H9 (cell line): ENCODE results near the gene SCUBE3. TPM values are rescaled to one million over a fixed set of nuclear protein-coding genes. Genes with fewer than 3 reads are reported as not detected.

Experiments
- DNase-seq: peaks from one replicate; pipeline ENCODE4 v3.0.0-alpha.2; 2017
- H2AFZ ChIP-seq: one replicate; pipeline ENCODE4 v1.6.1; 2013; ENCODE audit warnings: mild to moderate bottlenecking, low read length, control low read depth, moderate library complexity
- H2AK5ac ChIP-seq: 2 replicates; pipeline ENCODE4 v1.6.1; 2013; ENCODE audit warnings: low read length, control low read depth, mixed read lengths; ENCODE audit not compliant: insufficient read length
- H2BK120ac ChIP-seq: one replicate; pipeline ENCODE4 v1.6.1; 2013; ENCODE audit warnings: low read depth, mild to moderate bottlenecking, low read length, control low read depth, inconsistent platforms; ENCODE audit not compliant: poor library complexity, severe bottlenecking
- H2BK12ac ChIP-seq: 2 replicates; pipeline ENCODE4 v1.6.1; 2013; ENCODE audit warnings: low read length, control low read depth, mixed read lengths, low read depth; ENCODE audit not compliant: insufficient read length
- H2BK15ac ChIP-seq: 2 replicates; pipeline ENCODE4 v1.6.1; 2013; ENCODE audit warnings: low read depth, low read length, control low read depth
- H2BK20ac ChIP-seq: one replicate; pipeline ENCODE4 v1.6.1; 2013; ENCODE audit warnings: low read depth, mild to moderate bottlenecking, low read length, control low read depth, inconsistent platforms; ENCODE audit not compliant: poor library complexity, severe bottlenecking
- H2BK5ac ChIP-seq: 2 replicates; pipeline ENCODE4 v1.6.1; 2013; ENCODE audit warnings: low read length, control low read depth, mixed read lengths; ENCODE audit not compliant: insufficient read length
- H3K14ac ChIP-seq: 2 replicates; pipeline ENCODE4 v1.6.1; 2013; ENCODE audit warnings: low read length, control low read depth; ENCODE audit not compliant: insufficient read depth
- H3K18ac ChIP-seq: 2 replicates; pipeline ENCODE4 v1.6.1; 2013; ENCODE audit warnings: low read depth, mild to moderate bottlenecking, mixed read lengths, low read length, control low read depth; ENCODE audit not compliant: insufficient read length
- H3K23ac ChIP-seq: 2 replicates; pipeline ENCODE4 v1.6.1; 2013; ENCODE audit warnings: low read length, control low read depth, mixed read lengths, low read depth; ENCODE audit not compliant: insufficient read length
- H3K23me2 ChIP-seq: 2 replicates; pipeline ENCODE4 v1.6.1; 2013; ENCODE audit warnings: low read depth, mild to moderate bottlenecking, mixed read lengths, low read length, control low read depth; ENCODE audit not compliant: insufficient read length, poor library complexity, severe bottlenecking
- H3K27ac ChIP-seq: 2 replicates; pipeline ENCODE4 v1.5.1; 2013; ENCODE audit warnings: low read length, control low read depth, mixed read lengths, low read depth; ENCODE audit not compliant: insufficient read length
- H3K27me3 ChIP-seq: 2 replicates; pipeline ENCODE4 v1.6.1; 2013; ENCODE audit warnings: low read length, control low read depth, inconsistent platforms; ENCODE audit not compliant: insufficient read depth
- H3K4ac ChIP-seq: 2 replicates; pipeline ENCODE4 v1.6.1; 2013; ENCODE audit warnings: low read depth, mild to moderate bottlenecking, control low read depth, inconsistent platforms, low read length, moderate library complexity
- H3K4me1 ChIP-seq: 2 replicates; pipeline ENCODE4 v1.6.1; 2013; ENCODE audit warnings: low read length, control low read depth, inconsistent platforms; ENCODE audit not compliant: insufficient read depth
- H3K4me2 ChIP-seq: 2 replicates; pipeline ENCODE4 v1.6.1; 2013; ENCODE audit warnings: low read length, control low read depth, mixed read lengths; ENCODE audit not compliant: insufficient read length, insufficient read depth
- H3K56ac ChIP-seq: 2 replicates; pipeline ENCODE4 v1.6.1; 2013; ENCODE audit warnings: low read depth, mild to moderate bottlenecking, mixed read lengths, low read length, control low read depth; ENCODE audit not compliant: insufficient read length
- H3K79me1 ChIP-seq: 2 replicates; pipeline ENCODE4 v1.6.1; 2013; ENCODE audit warnings: low read depth, mild to moderate bottlenecking, moderate library complexity, low read length, control low read depth, inconsistent platforms; ENCODE audit not compliant: insufficient read depth, poor library complexity, severe bottlenecking
- H3K79me2 ChIP-seq: 2 replicates; pipeline ENCODE4 v1.6.1; 2013; ENCODE audit warnings: low read length, control low read depth, inconsistent platforms; ENCODE audit not compliant: insufficient read depth
- H3K9ac ChIP-seq: 2 replicates; pipeline ENCODE4 v1.6.1; 2013; ENCODE audit warnings: low read length, control low read depth, mixed read lengths; ENCODE audit not compliant: insufficient read length; ENCODE audit errors: extremely low read depth
- H3K9me3 ChIP-seq: one replicate; pipeline ENCODE4 v1.6.1; 2013; ENCODE audit warnings: low read depth, low read length, inconsistent platforms; ENCODE audit not compliant: control insufficient read depth
- H3T11ph ChIP-seq: one replicate; pipeline ENCODE4 v1.6.1; 2013; ENCODE audit warnings: mild to moderate bottlenecking, low read length, control low read depth, inconsistent platforms
- H4K20me1 ChIP-seq: one replicate; pipeline ENCODE4 v1.6.1; 2013; ENCODE audit not compliant: control insufficient read depth, insufficient read length, insufficient read depth
- H4K5ac ChIP-seq: 2 replicates; pipeline ENCODE4 v1.6.1; 2013; ENCODE audit warnings: low read depth, mild to moderate bottlenecking, mixed read lengths, low read length, control low read depth; ENCODE audit not compliant: insufficient read length
- H4K8ac ChIP-seq: replicated peaks from 2 replicates; pipeline ENCODE4 v1.6.1; 2013; ENCODE audit warnings: low read length, control low read depth, mixed read lengths, low read depth; ENCODE audit not compliant: insufficient read length
- H4K91ac ChIP-seq: 2 replicates; pipeline ENCODE4 v1.6.1; 2013; ENCODE audit warnings: low read depth, mild to moderate bottlenecking, moderate library complexity, mixed read lengths, low read length, control low read depth; ENCODE audit not compliant: insufficient read length
- H3K27ac Mint-ChIP-seq, 3 experiments: 2 replicates in 2 of 3; 3 replicates in 1 of 3; pipeline ENCODE4 v1.8.0; 2020 to 2021; ENCODE audit warnings: mixed read lengths in 3 of 3, mild to moderate bottlenecking in 1 of 3, moderate library complexity in 1 of 3
- H3K27me3 Mint-ChIP-seq: 2 replicates; pipeline ENCODE4 v1.8.0; 2021; ENCODE audit warnings: low read depth, mild to moderate bottlenecking, moderate library complexity, mixed read lengths
- H3K36me3 Mint-ChIP-seq, 3 experiments: 2 replicates in 2 of 3; 3 replicates in 1 of 3; pipeline ENCODE4 v1.8.0; 2020 to 2021; ENCODE audit warnings: low read depth in 3 of 3, mixed read lengths in 3 of 3; ENCODE audit not compliant: insufficient read depth in 1 of 3
- H3K4me1 Mint-ChIP-seq, 2 experiments: 2 replicates each; pipeline ENCODE4 v1.8.0; 2020; ENCODE audit warnings: mixed read lengths in 2 of 2
- H3K4me3 Mint-ChIP-seq, 2 experiments: 2 replicates in 1 of 2; 3 replicates in 1 of 2; pipeline ENCODE4 v1.8.0; 2020 to 2021; ENCODE audit warnings: mild to moderate bottlenecking in 2 of 2, mixed read lengths in 2 of 2, moderate library complexity in 1 of 2
- H3K9me3 Mint-ChIP-seq, 2 experiments: 2 replicates in 1 of 2; 3 replicates in 1 of 2; pipeline ENCODE4 v1.8.0; 2020; ENCODE audit warnings: mild to moderate bottlenecking in 2 of 2, mixed read lengths in 2 of 2, moderate library complexity in 1 of 2
- WGBS: extraction: QIAGEN DNeasy Blood & Tissue Kit; methylation state at CpG from one replicate; pipeline ENCODE4 v1.1.7; 2013; ENCODE audit warnings: missing lambda C conversion rate, low lambda C conversion rate, mixed read lengths; ENCODE audit not compliant: insufficient read length; ENCODE audit errors: extremely low coverage; 5-methylcytosine and 5-hydroxymethylcytosine counted together
- total RNA-seq: library from RNA; stranded (reverse); gene quantifications from 2 replicates; pipeline ENCODE4 v1.2.1, GENCODE V29; 2021
- TF ChIP-seq, protein P1 (sequence below): fragments of 200-600 bp; sonication (generic); conservative IDR thresholded peaks from 3 replicates; pipeline ENCODE4 v1.8.0; 2021; ENCODE audit warnings: antibody characterized with exemption, mild to moderate bottlenecking

Gene SCUBE3
- total RNA-seq, 1 experiment from 2014 or later = 2.7 TPM

DNA sequence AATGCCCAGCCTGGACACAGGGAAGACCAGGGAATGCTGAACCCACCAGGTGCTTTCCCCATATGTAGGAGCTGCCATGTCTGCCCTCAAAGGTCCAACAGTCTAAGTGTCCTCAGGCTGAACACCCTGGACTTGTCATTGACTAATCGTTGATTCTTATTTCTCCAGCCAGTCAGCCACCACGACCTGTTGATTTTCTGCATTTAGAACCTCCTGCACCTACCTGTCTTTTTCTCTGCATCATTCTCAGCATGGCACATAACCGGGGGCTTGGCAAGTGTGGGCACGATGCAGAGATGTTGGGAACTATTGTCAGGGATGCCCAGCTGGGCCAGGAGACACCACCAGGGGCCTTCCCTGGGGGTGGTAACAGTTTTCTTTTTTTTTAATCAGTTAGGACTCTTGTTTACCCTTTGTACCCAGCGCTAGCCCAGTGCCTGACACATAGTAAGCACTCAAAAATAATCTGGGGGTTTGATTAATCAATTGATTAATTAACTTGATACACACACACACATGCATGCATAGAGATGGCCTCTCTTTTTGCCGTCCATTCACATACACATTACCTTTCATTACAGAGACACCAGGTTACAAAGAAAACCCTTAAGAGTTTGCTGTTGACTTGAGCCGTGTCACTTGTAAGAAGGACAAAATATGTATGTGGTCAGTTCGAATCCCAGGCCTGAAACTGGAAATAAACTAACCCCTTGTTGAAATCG, 29.0 kb upstream of the SCUBE3 start:
- Mint-ChIP-seq H3K27ac (no peak overlapping the region), H3K36me3 (no peaks in the 10 kb centered on the region), H3K9me3 (peaks cover 0 to 3% of the 10 kb centered on the region in 2 experiments; a peak in 1 of 5 replicates), H3K4me3 (no peak overlapping the region), H3K27me3 (peaks cover 19% of the 10 kb centered on the region), H3K4me1 (peaks cover 0 to 9% of the 10 kb centered on the region in 2 experiments; a peak in 3 of 4 replicates)
- H3K27me3 ChIP-seq = no peaks in the 10 kb centered on the region
- no peak for DNase-seq
- WGBS = no CpG with 5 or more reads among the region's 9 CpGs
- no peak overlapping the region for H2BK15ac ChIP-seq
- no peaks in the 10 kb centered on the region for H3K9me3 ChIP-seq
- no peak overlapping the region for H3K56ac ChIP-seq
- H2BK12ac ChIP-seq = no peak overlapping the region
- no peak overlapping the region for H4K91ac ChIP-seq
- no peak overlapping the region for H4K5ac ChIP-seq
- no peaks in the 10 kb centered on the region for H3K79me1 ChIP-seq
- H3K4me1 ChIP-seq = no peaks in the 10 kb centered on the region
- no peaks in the 10 kb centered on the region for H3K23me2 ChIP-seq
- H3K4me2 ChIP-seq = no peak overlapping the region
- no peak overlapping the region for H4K8ac ChIP-seq
- no peak overlapping the region for H3K9ac ChIP-seq
- H3K23ac ChIP-seq = no peak overlapping the region
- H3K14ac ChIP-seq = no peak overlapping the region
- no peak overlapping the region for H3K4ac ChIP-seq
- TF ChIP-seq, protein P1, sequence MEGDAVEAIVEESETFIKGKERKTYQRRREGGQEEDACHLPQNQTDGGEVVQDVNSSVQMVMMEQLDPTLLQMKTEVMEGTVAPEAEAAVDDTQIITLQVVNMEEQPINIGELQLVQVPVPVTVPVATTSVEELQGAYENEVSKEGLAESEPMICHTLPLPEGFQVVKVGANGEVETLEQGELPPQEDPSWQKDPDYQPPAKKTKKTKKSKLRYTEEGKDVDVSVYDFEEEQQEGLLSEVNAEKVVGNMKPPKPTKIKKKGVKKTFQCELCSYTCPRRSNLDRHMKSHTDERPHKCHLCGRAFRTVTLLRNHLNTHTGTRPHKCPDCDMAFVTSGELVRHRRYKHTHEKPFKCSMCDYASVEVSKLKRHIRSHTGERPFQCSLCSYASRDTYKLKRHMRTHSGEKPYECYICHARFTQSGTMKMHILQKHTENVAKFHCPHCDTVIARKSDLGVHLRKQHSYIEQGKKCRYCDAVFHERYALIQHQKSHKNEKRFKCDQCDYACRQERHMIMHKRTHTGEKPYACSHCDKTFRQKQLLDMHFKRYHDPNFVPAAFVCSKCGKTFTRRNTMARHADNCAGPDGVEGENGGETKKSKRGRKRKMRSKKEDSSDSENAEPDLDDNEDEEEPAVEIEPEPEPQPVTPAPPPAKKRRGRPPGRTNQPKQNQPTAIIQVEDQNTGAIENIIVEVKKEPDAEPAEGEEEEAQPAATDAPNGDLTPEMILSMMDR = no peak
- H3K79me2 ChIP-seq = no peaks in the 10 kb centered on the region
- no peak overlapping the region for H2BK120ac ChIP-seq
- H2BK5ac ChIP-seq = no peak overlapping the region
- H2BK20ac ChIP-seq = no peak overlapping the region
- no peak overlapping the region for H3K18ac ChIP-seq
- no peak overlapping the region for H2AFZ ChIP-seq
- H3K27ac ChIP-seq = no peak overlapping the region
- no peaks in the 10 kb centered on the region for H4K20me1 ChIP-seq
- H2AK5ac ChIP-seq = no peak overlapping the region
- no peak overlapping the region for H3T11ph ChIP-seq
